ENCODE results near the gene IL24. TPM values are rescaled to one million over a fixed set of nuclear protein-coding genes. Genes with fewer than 3 reads are reported as not detected.

Gene IL24
- polyA plus RNA-seq, 1 donor (not counting 4 experiments of a cell fraction or from before 2014, with no cell fraction given) = 2.3 TPM

- H3K27me3 ChIP-seq (ENCODE audit: control insufficient read depth, extremely low read depth, insufficient read depth, low read length) = no peaks in the 10 kb centered on the region
- H3K4me3 ChIP-seq (ENCODE audit: control insufficient read depth in 2 of 3, extremely low read depth in 1 of 3, insufficient read depth in 2 of 3, low read depth in 1 of 3, low read length in 3 of 3) = no peak overlapping the region
- peaks cover 15% of the 10 kb centered on the region for H3K4me1 ChIP-seq (ENCODE audit: control insufficient read depth, extremely low read depth, insufficient read depth, low read length)
- dilution Hi-C loops (cut with MboI; ENCODE audit: extremely low pct_ligation_motif_present, low sequenced_read_pairs) = no loop called here
- peaks cover 0 to 4% of the 10 kb centered on the region in 2 experiments for H3K36me3 ChIP-seq (ENCODE audit: control insufficient read depth in 2 of 2, extremely low read depth in 1 of 2, insufficient read depth in 2 of 2, low read length in 2 of 2)
- peak overlapping the region; percentile 7 for H3K4me2 ChIP-seq (ENCODE audit: control insufficient read depth, extremely low read depth, insufficient read depth, low read depth, low read length)
- H3K9me3 ChIP-seq (ENCODE audit: control insufficient read depth, low read depth, low read length) = peaks cover 4% of the 10 kb centered on the region
- H3K9me1 ChIP-seq (ENCODE audit: control insufficient read depth, extremely low read depth, insufficient read depth, low read length) = no peaks in the 10 kb centered on the region
- H4K20me1 ChIP-seq (ENCODE audit: control insufficient read depth, extremely low read depth, insufficient read depth, low read length) = no peaks in the 10 kb centered on the region
- H3K79me2 ChIP-seq (ENCODE audit: control insufficient read depth, insufficient read depth, low read length) = no peaks in the 10 kb centered on the region
- H3K27ac ChIP-seq (ENCODE audit: control insufficient read depth, insufficient read depth, low read length) = peak overlapping the region; percentile 55
- no peak for TF ChIP-seq CTCF (optimal IDR thresholded peaks at IDR 0.05 in 1 of 3, IDR thresholded peaks at IDR 0.05 in 1 of 3, conservative IDR thresholded peaks at IDR 0.05 in 1 of 3; ENCODE audit: extremely low read depth in 1 of 3, insufficient read depth in 2 of 3, low read length in 3 of 3)
- TF ChIP-seq EZH2 (IDR thresholded peaks at IDR 0.05; ENCODE audit: low read length) = no peak
- FAIRE-seq (peak; percentile 91), DNase-seq (ENCODE audit: low read depth, low spot score) (no peak)
- no peak overlapping the region for H3K9ac ChIP-seq (ENCODE audit: control insufficient read depth, extremely low read depth, insufficient read depth, low read length)
- H2AFZ ChIP-seq (ENCODE audit: control insufficient read depth, low read length) = peak overlapping the region; percentile 46
These were observed 23.5 kb upstream of the IL24 start for GRCh38 chr1:206873603-206874188.

GRCh38 chr1:206875752-206876377 lies 21.4 kb upstream of the IL24 start:
- peaks cover 15% of the 10 kb centered on the region for H3K4me1 ChIP-seq (ENCODE audit: control insufficient read depth, extremely low read depth, insufficient read depth, low read length)
- no peak for FAIRE-seq
- dilution Hi-C loops (cut with MboI; ENCODE audit: extremely low pct_ligation_motif_present, low sequenced_read_pairs) = no loop called here

More at GRCh38 chr1:206875752-206876377, 21.4 kb upstream of the IL24 start:
- H4K20me1 ChIP-seq (ENCODE audit: control insufficient read depth, extremely low read depth, insufficient read depth, low read length) = no peaks in the 10 kb centered on the region
- no peak overlapping the region for H3K4me3 ChIP-seq (ENCODE audit: control insufficient read depth in 2 of 3, extremely low read depth in 1 of 3, insufficient read depth in 2 of 3, low read depth in 1 of 3, low read length in 3 of 3)
- H3K9me1 ChIP-seq (ENCODE audit: control insufficient read depth, extremely low read depth, insufficient read depth, low read length) = no peaks in the 10 kb centered on the region
- no peak for DNase-seq (ENCODE audit: low read depth, low spot score)
- no peak overlapping the region for H3K27ac ChIP-seq (ENCODE audit: control insufficient read depth, insufficient read depth, low read length)
- no peak overlapping the region for H2AFZ ChIP-seq (ENCODE audit: control insufficient read depth, low read length)
- H3K9ac ChIP-seq (ENCODE audit: control insufficient read depth, extremely low read depth, insufficient read depth, low read length) = no peak overlapping the region
- no peaks in the 10 kb centered on the region for H3K36me3 ChIP-seq (ENCODE audit: control insufficient read depth in 2 of 2, extremely low read depth in 1 of 2, insufficient read depth in 2 of 2, low read length in 2 of 2)
- H3K9me3 ChIP-seq (ENCODE audit: control insufficient read depth, low read depth, low read length) = peaks cover 4% of the 10 kb centered on the region
- no peaks in the 10 kb centered on the region for H3K79me2 ChIP-seq (ENCODE audit: control insufficient read depth, insufficient read depth, low read length)
- TF ChIP-seq EZH2 (IDR thresholded peaks at IDR 0.05; ENCODE audit: low read length) = no peak
- TF ChIP-seq CTCF (optimal IDR thresholded peaks at IDR 0.05 in 1 of 3, IDR thresholded peaks at IDR 0.05 in 1 of 3, conservative IDR thresholded peaks at IDR 0.05 in 1 of 3; ENCODE audit: extremely low read depth in 1 of 3, insufficient read depth in 2 of 3, low read length in 3 of 3) = no peak
- H3K4me2 ChIP-seq (ENCODE audit: control insufficient read depth, extremely low read depth, insufficient read depth, low read depth, low read length) = no peak overlapping the region
- H3K27me3 ChIP-seq (ENCODE audit: control insufficient read depth, extremely low read depth, insufficient read depth, low read length) = no peaks in the 10 kb centered on the region
